ENCODE results near the gene POU2AF2. TPM values are rescaled to one million over a fixed set of nuclear protein-coding genes. Genes with fewer than 3 reads are reported as not detected.
A peak's percentile ranks its signal among the peaks of the same experiment; 100 is the strongest.

Gene POU2AF2
- total RNA-seq, 1 donor from 2014 or later = not detected

DNA sequence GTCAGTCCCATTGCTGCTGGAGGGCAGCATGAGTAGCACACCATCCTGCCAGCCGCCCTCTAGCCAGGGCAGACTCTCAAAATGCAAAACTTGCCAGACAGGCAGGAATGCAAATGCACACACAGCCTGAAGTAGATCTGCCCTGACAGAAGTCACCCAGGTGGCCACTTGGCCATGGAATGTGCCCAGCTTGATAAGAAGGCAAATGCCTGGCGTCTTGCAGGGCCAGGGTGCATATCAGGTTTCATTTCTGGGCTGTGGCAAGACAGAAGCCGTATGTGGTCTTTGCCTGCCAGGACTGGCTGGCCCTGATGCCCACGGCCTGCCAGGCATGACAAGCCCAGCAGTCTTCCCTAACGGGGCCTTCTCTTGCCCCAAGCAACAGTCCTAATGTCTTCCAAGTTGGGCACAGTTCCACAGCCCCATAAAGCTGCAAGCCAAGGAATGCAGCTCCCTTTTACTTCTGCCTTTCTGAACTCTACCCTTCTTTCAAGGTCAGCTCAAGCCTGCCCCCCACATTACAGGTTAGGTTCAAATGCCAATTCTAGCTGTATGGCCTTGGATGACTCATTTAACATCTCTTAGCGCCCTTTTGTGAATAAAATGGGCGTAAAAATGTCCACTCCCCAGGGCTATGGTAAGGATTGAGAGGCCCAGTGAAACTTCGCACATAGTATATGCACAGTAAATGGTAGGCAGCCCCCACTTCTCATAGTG, 82.5 kb downstream of the POU2AF2 start:
- peak; percentile 67 for DNase-seq (ENCODE audit: low read depth)

DNA sequence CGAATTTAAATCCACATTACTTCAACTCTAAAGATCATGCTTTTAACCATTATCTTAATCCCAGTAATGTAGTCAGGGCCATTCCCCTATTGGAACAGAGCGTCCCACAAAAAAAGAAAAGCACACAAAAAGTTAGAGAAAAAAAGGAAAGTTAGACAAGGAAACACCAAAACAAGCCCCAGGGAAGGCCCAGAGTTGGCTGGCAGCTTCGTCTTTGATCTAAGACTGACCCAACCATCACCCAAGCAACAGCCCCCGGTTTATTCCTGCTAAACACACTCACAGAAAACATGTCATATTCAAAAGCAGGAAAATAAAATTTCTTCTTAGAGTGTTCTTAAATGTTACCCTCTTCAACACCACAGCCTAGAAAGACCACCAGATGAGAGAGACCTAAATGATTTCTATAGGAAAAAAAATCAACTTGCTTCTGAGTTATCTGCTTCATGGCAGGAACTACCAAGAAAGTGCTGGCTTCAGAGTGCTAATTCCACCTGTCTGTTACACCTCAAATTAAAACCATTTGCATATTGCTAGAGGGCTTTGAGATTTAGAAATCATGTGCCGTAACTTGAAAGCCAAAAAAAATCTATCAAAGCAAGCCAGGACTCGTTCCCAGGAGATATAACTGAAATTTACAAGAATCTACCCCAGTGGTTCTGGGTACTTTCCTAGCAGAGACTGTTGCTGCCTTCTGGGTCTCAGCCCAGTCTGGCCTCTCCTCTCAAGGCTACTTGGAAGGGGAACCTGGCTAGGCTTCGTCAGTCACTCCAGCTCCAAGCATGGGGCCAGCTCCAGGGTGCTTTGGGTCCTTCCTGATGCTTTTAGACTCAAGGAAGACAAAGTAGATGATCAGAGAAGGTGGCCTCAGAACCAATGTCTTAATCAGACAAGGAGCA, 84.0 kb downstream of the POU2AF2 start:
- DNase-seq (ENCODE audit: low read depth) = no peak

DNA sequence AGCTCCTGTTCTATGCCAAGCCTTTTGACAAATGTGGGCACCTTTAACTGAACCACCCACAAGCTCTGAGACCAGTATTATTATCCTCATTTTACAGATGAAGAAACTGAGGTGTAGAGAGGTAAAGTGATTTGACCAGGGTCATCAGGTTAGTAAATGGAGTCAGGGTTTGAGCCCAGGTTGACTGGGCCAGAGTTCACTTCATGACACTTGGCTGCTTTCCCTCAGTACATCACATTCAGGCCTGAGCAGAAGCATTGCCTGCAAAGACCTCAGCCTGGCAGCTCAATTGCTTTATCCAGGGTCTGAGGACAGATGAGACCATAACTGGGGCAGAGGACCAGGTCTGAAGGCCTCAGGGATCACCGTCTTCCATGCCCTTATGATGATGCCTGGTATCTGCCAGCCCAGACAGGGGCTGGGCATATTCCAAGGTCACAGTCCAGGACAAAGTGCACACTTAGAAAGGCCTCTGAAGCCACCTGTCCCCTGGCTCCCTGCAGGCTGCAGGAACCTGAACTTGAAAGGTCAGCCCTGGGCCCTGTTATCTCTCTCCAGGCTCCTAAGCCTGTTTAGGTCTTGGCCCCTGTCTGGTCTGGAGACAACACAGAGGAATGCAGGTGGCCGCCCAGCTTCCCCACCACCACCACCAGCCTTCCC, 84.8 kb downstream of the POU2AF2 start:
- no peak for DNase-seq (ENCODE audit: low read depth)

DNA sequence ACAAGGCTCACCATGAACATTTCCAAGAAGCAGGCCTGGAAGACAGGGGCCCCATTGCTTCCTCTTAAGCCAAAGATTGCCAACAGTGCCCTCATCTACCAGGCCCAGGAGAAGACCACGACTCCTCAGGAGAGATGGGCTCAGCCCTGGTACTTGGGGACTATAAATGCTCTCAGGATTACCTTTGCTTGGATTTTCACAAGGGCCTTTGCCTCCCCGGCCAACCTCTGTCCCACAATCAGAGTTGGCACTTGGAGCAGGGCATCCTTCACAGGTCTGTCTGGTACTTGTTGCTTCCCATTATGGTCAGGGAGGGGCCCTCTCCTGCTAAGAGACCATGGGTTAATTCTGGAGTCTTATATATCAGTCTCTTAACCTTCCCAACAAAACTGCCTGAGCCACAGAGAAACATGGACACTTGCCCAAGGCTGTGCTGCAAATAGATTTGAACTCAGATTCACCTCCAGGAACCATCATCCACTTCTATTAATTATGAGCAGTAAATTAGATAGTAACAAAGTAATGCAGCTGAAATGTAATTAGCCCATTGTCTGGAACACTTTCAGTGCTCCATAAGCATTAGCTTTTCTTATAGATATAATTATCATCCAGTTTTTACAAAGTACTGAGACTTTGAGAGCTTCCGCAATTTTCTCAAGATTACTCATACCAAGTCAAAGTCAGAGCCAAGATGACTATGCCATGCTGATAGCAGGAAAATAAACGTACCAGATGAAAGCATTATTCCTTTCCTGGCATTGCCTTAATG, 86.4 kb downstream of the POU2AF2 start:
- DNase-seq (ENCODE audit: low read depth) = peak; percentile 15

DNA sequence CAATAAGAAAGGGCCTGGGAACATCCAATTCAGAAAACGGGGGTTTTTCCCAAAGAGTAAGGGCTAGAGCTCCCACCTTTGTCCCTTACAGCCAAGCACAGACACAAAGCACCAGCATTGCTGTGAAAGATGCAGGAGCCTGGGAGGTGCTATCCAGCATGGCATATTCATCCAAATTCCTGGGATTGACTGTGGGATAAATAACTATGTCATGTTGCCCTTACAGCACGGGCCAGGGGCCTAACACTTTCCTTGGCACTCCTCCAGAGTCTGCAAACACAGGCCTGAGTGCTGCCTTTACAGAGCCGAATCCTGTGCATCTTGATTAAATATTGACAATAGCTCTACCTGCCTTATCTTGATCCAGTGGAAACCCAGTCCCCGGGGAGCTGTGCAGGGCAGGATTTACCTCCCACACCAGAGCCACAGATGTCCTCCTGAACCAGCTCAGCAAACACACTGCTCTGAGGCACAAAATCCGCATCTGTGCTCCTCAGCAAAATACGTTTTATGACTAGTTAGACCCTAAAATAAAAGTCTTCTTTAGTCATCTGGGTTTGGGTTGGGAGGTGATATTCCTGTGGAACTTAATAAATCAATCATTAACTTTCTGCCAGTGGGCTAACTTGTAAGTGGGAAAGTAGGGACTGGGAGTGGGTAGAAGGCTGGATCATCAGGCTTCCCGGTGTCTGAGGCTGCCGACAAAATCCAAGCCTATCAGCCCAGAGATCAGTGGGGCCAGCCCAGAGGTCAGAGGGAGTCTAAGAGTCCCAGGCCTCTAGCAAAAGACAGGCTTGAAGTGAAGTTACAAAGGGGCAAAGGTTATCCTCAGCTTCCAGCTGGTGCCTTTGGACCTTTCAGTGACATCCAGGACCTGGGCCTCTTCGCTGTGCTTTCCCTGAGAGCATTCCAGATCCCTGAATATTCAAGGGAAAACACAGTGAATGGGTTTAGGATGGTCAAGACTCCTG, 89.3 kb downstream of the POU2AF2 start:
- DNase-seq (ENCODE audit: low read depth) = no peak

DNA sequence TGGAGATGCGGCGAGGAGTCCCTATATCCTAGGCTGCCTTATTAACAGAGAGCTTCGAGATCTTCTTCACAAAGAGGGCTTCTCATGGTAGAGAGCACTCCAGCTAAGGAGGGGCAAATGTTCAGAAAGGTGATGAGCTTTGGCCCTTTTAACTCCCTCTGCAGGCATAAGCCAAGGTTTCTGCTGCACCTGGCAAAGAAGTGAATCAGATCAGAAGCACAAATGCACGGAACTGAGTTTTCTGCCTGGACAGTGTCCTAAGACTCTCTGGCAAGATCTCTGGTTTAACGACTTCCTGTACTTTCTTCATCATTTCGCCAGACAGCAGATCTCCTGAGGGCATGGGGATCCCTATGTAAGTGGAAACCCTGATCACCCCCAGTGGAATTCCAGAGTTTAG, 90.0 kb downstream of the POU2AF2 start:
- no peak for DNase-seq (ENCODE audit: low read depth)

Other genes starting within 250 kb of the POU2AF2 start
- not detected in 2 replicates for gene POU2AF3, start 52.8 kb downstream of the POU2AF2 start, total RNA-seq
- gene POU2AF1, start 133.6 kb downstream of the POU2AF2 start, total RNA-seq = not detected in 2 replicates

All from myocyte (in vitro differentiated cells).